HG03280 (cell line): Measurements from ENCODE around the gene KRTAP10-1.

Experiments used
- ATAC-seq: cut with Tn5 transposase; IDR thresholded peaks from one replicate; pipeline ENCODE4 v1.9.1; 2021; ENCODE audit warnings: mild to moderate bottlenecking, moderate library complexity; ENCODE audit not compliant: unreplicated experiment

Gene KRTAP10-1

DNA sequence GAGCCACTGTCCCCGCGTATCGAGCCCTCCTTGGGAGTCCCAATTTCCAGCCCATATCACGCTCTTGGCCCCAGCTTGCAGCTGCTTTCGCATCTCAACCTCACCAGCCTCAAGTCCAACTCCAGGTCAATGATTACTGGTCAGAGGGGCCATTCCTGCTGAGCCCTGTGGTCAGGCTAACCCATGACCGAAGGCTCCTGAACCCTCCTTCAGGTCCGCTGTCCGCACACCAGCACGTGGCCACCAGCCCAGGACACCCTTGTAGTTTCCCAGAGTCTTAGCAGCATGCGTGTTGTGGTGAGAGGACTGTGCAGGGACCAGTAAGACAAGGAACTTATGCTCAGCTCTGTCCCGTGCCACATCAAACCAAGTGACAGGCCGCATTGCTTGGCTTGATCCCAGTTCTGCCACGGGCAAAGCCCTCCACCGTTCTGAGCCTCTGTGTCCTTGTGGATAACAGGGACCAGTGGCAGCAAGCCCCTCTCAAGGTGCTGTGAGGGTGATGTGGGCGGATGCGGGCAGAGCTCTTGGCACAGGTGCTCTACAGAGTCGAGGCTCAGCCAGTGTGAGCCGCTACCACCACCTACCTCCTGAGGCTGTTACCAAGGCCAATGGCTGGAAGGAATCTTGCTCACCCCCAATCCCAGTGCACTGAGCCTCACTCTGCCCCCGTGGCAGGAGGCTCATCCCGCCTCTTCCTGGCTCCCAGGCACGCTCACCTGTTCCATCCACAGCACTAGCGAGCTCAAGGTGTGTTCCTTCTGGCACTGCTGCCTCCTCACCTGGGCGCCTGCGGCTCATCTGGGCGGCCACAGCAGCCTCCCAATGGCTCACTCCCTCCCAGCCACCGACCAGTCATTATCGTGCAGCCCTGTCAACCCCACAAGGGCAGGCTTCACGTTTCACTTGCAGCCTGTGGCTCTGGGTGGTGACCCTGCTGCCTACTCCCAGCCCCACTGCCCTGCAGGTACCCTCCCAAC is 20.4 kb downstream of the KRTAP10-1 start:
- no peak for ATAC-seq

DNA sequence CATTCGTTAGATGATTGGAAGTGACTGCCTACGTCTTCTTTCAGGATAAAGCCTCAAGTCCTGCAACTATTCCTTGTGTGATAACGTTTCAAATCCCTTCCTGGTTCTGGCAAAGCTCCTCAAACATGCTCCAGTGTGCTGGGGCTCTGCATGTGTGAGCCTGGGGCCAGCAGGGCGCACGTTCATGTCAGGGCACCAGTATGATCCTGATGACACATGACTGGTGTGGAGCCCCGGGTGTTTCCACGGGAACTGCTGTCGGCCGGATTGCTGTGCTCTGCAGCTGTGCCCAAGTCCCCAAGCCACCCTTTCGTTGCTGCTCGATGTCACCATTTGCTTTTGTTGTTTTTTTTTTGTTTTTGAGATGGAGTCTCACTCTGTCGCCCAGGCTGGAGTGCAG is 21.3 kb downstream of the KRTAP10-1 start:
- no peak for ATAC-seq

DNA sequence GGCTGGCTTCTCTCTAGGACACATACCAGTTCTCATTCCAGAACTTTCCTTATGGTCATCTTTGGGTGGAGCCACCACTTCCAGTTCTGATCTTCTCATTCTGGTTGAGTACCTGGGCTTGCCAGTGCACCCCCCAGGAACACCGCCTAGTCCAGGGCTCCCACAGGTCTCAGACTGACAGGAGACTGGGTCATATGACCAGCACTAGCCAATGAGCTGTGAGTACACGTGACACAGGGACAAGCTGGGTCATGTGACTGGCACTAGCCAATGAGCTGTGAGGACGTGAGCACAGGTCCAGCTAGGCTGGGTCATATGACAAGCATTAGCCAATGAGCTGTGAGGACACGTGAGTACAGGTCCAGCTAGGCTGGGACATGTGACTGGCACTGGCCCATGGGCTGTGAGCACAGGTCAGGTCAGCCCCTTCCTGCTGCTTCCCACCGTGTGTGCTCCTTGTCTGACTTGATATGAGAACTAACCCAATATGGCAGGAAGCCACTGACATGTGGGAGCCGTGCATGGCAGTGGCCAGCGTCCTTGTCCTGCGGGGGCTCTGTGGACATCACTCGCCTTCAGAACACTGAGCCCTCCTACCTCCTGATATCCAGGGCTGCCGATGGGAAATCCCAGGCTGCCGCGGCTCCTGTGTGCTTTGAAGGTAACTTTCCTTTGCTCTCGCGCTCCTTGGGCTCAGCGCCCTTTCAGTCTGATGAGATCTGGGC is 22.7 kb downstream of the KRTAP10-1 start:
- no peak for ATAC-seq

DNA sequence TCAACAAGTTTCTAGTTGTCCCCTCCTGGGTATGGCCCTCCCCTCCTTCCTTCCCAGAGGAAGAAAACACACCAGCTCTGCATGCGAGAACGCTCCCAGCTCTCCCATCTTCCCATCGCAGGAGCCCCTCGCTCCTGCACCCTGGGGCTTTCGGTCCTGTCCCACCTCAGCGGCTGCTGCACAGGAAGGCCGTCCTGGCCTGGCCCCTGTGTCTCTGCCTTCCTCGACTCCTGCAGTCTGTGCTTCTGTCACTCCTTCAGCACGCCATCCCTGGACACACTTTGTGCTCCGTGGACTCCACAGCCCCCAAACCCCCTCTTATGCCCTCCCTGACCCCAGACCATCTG is 23.2 kb downstream of the KRTAP10-1 start:
- ATAC-seq: no peak

DNA sequence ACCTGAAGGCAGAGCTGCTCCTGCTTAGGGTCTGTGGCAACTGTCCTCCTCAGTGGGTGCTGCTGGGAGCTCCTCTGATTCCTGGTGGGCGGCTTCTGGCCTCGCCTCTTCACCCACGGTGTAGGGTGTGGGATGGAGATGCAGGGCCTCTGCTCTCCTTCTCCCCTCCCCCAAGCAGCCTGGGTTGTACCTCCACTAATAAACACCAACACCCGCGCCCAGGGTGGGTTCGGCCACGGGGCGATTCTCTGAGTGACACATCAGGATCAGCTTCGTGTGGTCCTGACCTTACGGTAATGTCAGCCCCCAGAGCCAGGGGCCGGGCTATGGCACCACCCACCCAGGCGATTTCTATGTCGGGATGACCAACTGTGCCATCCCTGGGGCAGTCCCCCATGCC is 23.7 kb downstream of the KRTAP10-1 start:
- no peak for ATAC-seq

DNA sequence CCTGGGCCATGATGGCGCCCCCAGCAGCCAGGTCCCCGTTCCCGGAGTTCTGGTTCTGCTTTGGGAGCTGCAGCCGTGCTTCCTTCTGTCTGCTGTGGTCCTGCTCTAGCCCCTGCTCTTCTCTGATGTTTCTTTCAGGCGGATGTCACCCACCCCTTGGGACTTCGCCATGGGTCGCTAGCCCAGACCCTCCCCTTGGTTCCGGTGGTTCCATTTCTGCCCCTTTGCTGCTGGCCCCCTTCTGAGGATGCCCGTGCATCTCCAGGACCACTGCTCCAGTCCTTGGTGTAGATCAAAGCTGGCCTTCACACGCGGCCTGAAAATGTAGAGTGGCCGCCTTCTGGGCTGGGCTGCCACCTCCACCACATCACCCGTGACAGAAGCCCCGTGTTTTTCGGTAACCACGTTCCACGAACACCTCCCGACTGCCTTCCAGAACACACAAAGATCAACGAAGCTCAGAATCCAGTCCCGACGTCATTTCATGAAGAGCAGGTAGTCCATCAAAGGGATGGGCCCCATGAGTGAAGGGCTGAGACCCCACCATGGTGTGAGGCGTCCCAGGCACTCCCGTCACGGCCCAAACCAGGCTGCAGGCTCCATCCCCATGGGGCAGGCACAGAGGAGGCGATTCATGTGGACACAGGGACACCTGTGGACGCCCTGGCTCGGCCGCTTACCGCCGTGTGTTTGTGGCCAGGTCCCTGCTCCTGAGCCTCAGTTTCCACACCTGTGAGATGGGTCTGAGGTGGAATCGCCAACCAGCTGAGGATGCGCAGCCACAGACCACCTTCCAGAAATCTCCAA is 24.4 kb downstream of the KRTAP10-1 start:
- ATAC-seq: no peak

DNA sequence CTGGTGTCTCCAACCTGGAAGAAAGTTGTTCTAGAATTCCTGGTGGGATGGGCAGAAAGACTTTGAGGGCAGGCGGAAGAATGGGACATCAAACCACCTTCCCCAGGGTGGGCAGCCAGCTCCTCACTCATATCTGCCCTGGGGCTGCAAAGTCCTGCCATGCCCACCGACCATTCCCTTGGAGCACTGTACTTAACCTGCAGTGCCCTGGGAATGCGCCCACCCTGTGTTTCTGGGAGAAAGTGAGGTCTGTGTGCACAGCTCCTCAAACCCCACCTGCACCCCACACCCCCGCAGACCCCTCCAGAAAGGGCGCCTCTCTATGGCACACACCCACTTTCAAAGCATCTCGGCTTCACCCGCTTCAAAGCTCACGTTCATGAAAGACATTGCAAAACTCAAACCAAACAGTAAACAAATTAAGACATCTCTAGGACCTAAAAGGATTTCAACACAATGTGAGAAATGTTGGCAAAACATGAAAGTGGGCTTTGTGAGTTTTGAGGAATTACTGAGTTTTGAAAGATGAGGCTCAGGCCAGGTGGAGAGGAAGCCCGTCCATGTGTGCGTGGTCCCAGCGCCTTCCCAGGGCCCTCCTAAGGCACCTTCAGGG is 25.1 kb downstream of the KRTAP10-1 start:
- ATAC-seq: no peak

DNA sequence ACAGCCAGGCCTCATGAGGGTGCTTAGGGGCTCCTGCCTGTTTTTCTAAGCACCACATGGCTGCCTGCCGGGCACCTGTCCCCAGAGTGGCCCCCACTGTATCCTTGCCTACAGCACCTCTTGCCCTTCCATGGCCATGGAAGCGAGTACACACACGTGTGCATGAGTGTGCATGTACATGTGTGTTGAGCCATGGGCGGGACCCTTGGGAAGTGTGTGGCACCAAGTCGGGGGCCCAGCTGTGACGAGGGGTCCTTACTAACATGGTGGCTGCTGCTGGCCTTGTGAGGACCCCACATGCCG is 25.8 kb downstream of the KRTAP10-1 start:
- no peak for ATAC-seq

DNA sequence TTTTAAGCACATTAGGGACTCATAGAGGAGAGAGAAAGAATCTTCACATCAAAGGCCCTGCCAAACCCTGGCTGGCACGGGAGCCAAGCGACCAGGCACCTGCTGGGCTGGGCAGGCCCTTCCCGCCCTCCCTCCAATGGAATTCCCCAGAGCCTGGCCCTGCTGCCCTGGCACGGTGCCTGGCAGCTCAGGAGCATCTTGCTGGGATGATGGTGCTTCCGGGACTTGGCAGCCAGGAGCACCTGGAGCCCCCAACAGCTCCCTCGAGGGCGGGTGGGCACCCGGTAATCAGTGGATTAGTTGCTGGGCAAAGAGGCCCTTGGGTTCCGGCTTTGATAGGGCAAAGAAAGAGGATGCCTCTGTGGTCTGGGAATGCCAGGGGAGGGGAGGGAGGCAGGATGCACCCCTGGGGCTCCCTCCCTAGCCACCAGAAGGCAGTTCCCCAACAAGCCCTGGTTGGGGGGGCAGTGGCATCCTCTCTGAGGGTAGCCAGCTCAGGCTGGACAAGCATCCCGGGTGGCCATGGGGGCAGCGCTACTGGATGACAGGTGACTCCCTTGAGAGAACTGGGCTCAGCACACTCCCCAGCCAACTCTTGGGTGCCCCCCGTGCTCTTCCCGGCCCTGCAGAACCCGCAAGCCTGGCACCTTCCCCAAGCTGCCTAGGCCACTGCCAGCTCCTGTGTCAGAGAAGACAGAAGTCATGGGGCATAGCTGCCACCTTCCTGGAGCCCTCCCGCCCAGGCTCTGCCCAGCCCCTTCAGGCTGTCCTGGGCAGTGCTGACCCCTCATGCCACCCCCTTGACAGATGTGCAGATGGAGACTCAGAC is 26.4 kb downstream of the KRTAP10-1 start:
- no peak for ATAC-seq

DNA sequence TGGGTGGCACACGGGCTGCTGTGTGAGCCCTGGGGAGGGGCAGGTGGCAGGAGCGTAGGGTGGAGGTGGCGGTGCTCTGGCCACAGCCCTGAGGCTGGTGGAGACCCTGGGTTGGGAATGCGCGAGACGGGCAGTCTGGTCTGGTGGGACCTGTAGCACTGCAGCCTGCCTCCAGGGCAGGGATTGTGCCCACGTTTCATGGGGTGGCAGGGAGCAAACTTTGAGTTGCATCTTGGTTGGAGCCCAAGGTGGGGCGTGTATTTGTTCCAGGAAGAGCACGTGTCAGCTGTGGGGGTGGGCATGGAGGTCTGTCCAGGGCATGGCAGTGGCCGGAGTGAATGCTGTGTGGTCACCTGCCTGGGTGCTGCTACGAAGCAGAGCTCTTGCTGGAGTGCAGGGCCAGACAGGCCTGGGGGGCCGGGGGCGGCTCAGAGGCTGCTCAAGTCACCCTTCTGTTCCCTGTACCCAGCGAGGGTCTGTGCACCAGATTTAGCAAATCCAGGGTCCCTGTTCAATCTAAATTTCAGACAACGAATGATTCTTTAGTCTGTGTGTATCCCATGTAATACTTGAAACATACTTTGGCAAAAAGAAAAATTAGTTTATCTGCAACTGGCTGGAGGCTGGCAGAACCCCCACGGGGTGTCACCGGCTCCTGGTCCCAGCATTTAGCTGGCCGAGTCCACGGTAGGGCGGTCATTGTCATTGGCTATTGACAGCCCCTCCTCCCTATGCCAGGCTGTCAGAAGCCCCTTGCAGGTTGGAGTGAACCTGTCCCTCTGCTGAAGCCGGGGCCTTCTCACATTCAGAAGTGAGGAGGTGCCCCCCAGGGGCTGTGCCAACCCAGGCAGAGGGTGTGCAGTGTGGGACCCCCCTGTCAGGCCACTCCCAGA is 27.3 kb downstream of the KRTAP10-1 start:
- ATAC-seq: no peak

DNA sequence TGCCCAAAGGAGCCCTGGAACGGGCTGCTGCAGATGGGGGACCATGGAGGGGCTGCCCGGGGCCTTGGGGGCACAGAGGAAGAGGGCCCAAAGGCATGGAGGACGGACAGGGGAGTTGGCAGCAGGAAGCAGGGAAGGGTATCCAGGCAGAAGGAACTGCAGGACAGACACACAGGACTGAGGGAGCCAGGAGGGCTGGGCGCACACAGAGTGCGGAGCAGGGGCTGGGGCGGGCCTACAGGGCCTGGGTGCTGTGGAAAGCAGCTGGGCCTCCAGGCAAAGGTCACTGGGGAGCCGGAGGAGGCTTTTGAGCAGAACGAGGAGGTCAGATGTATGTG is 28.1 kb downstream of the KRTAP10-1 start:
- no peak for ATAC-seq

DNA sequence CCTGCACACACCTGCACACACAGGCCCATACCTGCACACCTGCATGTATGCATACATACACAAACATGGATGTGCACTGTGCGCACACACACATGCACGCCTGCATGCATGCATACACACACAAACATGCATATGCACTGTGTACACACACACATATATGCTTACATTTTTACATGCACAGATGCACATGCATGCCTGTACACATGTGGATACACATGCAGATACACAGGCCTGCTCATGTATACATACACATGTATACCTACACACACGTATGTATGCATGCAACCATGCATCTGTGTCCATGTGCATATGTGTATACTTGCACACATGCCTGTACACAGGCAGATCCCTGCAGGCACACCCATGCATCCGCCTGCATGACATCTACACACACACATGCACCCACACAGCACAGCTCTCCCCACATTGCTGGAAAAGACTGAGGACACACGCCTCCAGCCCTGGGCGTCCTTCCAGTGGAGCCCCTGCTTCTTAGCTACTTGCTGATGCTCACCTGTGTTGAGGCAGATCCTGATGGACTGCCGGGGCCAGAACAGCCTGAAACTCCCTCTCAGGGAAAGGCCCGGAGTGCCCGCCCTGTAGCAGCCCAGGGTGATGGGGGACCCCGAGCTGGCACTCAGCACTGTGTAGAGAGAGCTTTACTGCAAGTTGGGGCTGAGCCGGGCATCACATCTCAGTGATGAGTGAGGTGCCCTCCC is 28.6 kb downstream of the KRTAP10-1 start:
- no peak for ATAC-seq

DNA sequence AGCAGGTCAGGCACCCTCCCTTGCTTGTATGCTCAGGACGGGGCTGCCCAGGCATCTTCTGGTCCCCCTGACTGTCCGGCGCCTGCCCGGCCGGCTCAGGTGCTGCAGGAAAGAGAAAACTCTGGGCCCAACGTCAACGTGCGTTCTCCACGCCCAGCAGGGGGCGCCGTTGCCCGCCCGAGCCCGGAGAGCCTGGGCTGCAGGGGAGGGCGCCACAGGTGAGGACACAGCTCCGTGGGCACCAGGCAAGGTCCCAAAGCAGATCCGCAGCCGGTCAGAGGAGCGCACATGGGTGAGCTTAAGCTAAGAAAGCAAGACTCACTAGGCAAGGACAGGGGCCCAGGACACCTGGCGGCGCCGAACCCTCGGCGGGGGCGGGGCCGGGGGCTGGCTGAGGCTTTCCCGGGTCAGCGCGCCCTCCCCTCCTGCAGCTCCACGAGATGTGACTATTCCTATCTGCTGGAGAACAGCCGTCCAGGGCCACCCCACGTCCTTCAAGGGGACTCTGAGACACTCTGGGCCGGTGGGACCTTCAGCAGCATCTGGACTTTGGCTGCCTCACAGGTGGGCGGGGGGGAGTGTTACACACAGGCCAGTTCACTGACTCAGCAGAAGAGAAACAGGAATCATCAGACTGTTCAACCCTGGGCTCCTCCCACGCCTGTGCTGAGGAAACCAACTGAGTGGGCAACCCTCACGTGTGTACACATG is 29.3 kb downstream of the KRTAP10-1 start:
- ATAC-seq: no peak

DNA sequence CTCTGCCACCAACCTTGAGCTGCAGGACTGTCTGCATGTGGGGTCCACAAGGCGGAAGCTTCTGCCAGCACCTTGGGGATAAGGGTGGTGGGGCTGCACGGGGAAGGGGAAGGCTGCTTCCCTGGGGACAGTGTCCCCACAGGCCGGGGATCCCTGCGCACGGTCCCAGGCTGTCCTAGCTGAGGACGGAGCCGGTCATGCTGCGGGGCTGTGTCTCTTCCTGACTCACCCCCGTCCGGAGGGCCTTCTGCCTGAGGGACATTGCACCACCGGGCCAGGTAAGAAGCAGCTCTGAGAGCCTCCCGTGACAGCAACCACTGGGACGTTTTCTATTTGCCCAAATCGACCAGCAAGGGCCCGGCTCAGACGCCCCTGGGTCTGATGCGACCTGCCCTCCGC is 29.9 kb downstream of the KRTAP10-1 start:
- no peak for ATAC-seq

DNA sequence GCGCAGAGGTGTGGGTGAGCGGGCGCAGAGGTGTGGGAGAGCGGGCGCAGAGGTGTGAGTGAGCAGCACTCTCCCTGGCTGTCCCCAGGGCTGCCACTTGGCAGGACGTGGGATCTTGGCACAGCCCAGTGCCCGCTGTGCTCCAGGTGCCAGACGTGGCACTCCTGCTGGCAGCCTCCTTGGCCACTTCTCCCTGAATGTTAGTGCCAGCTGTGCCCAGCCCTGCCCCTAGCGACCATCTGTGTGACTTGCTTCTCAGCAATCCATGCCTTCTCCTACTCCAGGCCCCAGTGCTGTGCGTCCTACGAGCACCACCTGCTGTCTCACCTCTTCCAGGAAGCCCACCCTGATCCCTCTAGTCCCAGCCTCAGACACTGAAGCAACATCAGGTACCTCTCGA is 30.5 kb downstream of the KRTAP10-1 start:
- no peak for ATAC-seq

DNA sequence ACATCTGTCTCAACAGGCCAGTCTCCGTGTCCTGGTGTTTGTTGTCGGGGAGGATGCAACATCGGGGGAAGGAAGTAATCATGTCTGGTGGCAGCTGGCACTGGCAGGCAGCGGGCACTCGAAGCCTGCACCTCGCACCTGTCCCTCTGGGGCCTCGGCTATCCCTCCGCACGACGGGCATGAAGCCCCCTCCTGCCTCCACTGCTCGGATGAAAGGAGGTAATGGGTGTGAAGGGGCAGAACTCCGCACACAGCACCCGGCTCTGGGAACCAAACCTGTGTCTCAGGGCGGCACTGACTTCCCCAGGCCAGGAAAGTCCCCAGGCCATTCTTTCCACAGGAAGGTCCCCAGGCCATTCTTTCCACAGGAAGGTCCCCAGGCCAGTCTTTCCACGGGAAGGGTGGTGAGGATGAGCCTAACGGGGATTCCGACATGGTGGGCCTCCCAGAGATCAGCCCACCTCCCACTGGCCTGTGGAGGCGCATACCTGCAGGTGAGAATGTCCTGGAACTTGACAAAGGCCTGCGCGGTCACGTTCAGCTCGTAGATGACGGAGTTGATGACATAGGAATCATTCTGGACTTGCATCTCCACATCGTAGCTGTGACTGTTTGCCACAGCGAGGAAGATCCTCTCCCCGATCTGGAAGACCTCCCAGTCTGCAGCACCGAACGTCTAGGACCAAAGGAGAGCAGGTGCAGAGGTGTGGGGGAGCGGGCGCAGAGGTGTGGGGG is 31.1 kb downstream of the KRTAP10-1 start:
- ATAC-seq: no peak

DNA sequence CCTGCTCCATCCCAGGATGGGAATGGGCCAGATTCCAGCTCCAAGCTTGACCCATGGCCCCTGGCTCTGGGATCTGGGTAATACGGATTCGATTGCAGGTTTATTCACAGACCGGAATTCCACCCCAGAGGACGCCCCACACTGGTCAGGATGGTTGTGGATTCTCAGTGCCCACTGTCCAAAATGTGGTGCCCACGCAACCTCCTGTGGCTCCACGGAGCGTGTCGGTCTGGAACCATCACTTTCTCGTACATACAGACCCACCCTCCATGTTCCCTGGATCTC is 31.6 kb downstream of the KRTAP10-1 start:
- no peak for ATAC-seq
